ENCODE measurements around the gene PLEKHA5.

GRCh38 chr12:19244312-19244711, 114.8 kb downstream of the PLEKHA5 start:
- TF ChIP-seq POLR2AphosphoS5 (IDR thresholded peaks at IDR 0.05) = no peak
- TF ChIP-seq, protein P1, sequence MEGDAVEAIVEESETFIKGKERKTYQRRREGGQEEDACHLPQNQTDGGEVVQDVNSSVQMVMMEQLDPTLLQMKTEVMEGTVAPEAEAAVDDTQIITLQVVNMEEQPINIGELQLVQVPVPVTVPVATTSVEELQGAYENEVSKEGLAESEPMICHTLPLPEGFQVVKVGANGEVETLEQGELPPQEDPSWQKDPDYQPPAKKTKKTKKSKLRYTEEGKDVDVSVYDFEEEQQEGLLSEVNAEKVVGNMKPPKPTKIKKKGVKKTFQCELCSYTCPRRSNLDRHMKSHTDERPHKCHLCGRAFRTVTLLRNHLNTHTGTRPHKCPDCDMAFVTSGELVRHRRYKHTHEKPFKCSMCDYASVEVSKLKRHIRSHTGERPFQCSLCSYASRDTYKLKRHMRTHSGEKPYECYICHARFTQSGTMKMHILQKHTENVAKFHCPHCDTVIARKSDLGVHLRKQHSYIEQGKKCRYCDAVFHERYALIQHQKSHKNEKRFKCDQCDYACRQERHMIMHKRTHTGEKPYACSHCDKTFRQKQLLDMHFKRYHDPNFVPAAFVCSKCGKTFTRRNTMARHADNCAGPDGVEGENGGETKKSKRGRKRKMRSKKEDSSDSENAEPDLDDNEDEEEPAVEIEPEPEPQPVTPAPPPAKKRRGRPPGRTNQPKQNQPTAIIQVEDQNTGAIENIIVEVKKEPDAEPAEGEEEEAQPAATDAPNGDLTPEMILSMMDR (IDR thresholded peaks at IDR 0.05) = no peak
- no peak for TF ChIP-seq POLR2A (IDR thresholded peaks at IDR 0.05)
- TF ChIP-seq EP300 (IDR thresholded peaks at IDR 0.05) = no peak
